H1 (cell line): ENCODE measurements around the gene KCNC1. TPM values are rescaled to one million over a fixed set of nuclear protein-coding genes. Genes with fewer than 3 reads are reported as not detected.

ENCODE experiments used
- BRCA1 ChIP-seq: IDR thresholded peaks from 2 replicates; pipeline ENCODE4 v1.6.1; 2012; ENCODE audit warnings: low read depth, low read length, improper control_type of control experiment
- EGR1 ChIP-seq: IDR thresholded peaks from 2 replicates; pipeline ENCODE4 v1.6.1; 2011; ENCODE audit warnings: low read depth, low read length, borderline replicate concordance
- EP300 ChIP-seq, 2 experiments: IDR thresholded peaks; 1 replicate in 1 of 2; 2 replicates in 1 of 2; pipeline ENCODE4 v1.6.1; 2011 to 2012; ENCODE audit warnings: low read depth in 2 of 2, low read length in 2 of 2, mild to moderate bottlenecking in 2 of 2, borderline replicate concordance in 1 of 2, inconsistent platforms in 1 of 2, moderate library complexity in 1 of 2
- EZH2 ChIP-seq: fragments of 200-600 bp; sonication (generic); IDR thresholded peaks from 2 replicates; pipeline ENCODE4 v1.7.1; 2012; ENCODE audit warnings: low read depth, mild to moderate bottlenecking, moderate library complexity, low read length, inconsistent platforms; ENCODE audit not compliant: severe bottlenecking
- FOSL1 ChIP-seq: IDR thresholded peaks from 2 replicates; pipeline ENCODE4 v1.6.1; 2011; ENCODE audit warnings: mild to moderate bottlenecking, low read depth, low read length, moderate library complexity; ENCODE audit not compliant: insufficient read depth
- GABPA ChIP-seq: IDR thresholded peaks from 2 replicates; pipeline ENCODE4 v1.6.1; 2011; ENCODE audit warnings: mild to moderate bottlenecking, low read length, moderate library complexity, borderline replicate concordance; ENCODE audit not compliant: insufficient read depth
- JUND ChIP-seq: IDR thresholded peaks from 2 replicates; pipeline ENCODE4 v1.6.1; 2011; ENCODE audit warnings: mild to moderate bottlenecking, improper control_type of control experiment, low read length
- NANOG ChIP-seq: IDR thresholded peaks from 2 replicates; pipeline ENCODE4 v1.6.1; 2011; ENCODE audit warnings: low read length, low read depth, mild to moderate bottlenecking, inconsistent platforms; ENCODE audit not compliant: insufficient read depth, poor library complexity, severe bottlenecking
- POLR2AphosphoS5 ChIP-seq: IDR thresholded peaks from 2 replicates; pipeline ENCODE4 v1.6.1; 2011; ENCODE audit warnings: low read depth, low read length
- RNF2 ChIP-seq: fragments of 200-900, 300-1000 bp; sonication (generic); IDR thresholded peaks from 2 replicates; pipeline ENCODE4 v1.7.1; 2016; ENCODE audit warnings: borderline replicate concordance, low read depth, mild to moderate bottlenecking, antibody characterized with exemption, low read length; ENCODE audit not compliant: poor library complexity, severe bottlenecking; ENCODE audit errors: missing control alignments
- RXRA ChIP-seq: IDR thresholded peaks from 2 replicates; pipeline ENCODE4 v1.6.1; 2011; ENCODE audit warnings: low read depth, mild to moderate bottlenecking, low read length, moderate library complexity; ENCODE audit not compliant: insufficient read depth
- SAP30 ChIP-seq: fragments of 300-600 bp; sonication (generic); IDR thresholded peaks from 2 replicates; pipeline ENCODE4 v1.7.1; 2012; ENCODE audit warnings: low read length, moderate library complexity, mild to moderate bottlenecking, inconsistent platforms; ENCODE audit not compliant: insufficient read depth, insufficient replicate concordance
- SIRT6 ChIP-seq: IDR thresholded peaks from one replicate; pipeline ENCODE4 v1.7.1; 2012; ENCODE audit warnings: low read length, inconsistent platforms
- SP1 ChIP-seq: IDR thresholded peaks from 2 replicates; pipeline ENCODE4 v1.6.1; 2011; ENCODE audit warnings: low read depth, low read length
- polyA plus RNA-seq, 7 experiments: library from polyadenylated mRNA; depleted of rRNA in 3 of 7; stranded (reverse) in 5 of 7; unstranded in 2 of 7; fragments of >200 nt in 5 of 7; fragments of 200-250 nt in 2 of 7; gene quantifications; 1 replicate in 5 of 7; 2 replicates in 1 of 7; 4 replicates in 1 of 7; pipeline versions ENCODE4 v1.2.1 to v1.2.3, GENCODE V29; 2011 to 2013; ENCODE audit warnings: missing spikeins in 2 of 7, mixed read lengths in 2 of 7
- total RNA-seq: library from RNA; stranded (reverse); fragmentation: NEBNext Ultra II Directional; extraction: Animal tissue kit (Norgen Biotek cat#: 25700); gene quantifications from 2 replicates; pipeline ENCODE4 v1.2.1, GENCODE V29; 2021
- TF ChIP-seq, protein P1 (sequence below): IDR thresholded peaks from 2 replicates; pipeline ENCODE4 v1.6.1; 2012; ENCODE audit warnings: inconsistent platforms

Gene KCNC1
- total and polyA plus RNA-seq, 2 of the 8 experiments (the other 6 are each of a cell fraction or from before 2014, with no cell fraction given) = 0.11 to 0.26 TPM

DNA sequence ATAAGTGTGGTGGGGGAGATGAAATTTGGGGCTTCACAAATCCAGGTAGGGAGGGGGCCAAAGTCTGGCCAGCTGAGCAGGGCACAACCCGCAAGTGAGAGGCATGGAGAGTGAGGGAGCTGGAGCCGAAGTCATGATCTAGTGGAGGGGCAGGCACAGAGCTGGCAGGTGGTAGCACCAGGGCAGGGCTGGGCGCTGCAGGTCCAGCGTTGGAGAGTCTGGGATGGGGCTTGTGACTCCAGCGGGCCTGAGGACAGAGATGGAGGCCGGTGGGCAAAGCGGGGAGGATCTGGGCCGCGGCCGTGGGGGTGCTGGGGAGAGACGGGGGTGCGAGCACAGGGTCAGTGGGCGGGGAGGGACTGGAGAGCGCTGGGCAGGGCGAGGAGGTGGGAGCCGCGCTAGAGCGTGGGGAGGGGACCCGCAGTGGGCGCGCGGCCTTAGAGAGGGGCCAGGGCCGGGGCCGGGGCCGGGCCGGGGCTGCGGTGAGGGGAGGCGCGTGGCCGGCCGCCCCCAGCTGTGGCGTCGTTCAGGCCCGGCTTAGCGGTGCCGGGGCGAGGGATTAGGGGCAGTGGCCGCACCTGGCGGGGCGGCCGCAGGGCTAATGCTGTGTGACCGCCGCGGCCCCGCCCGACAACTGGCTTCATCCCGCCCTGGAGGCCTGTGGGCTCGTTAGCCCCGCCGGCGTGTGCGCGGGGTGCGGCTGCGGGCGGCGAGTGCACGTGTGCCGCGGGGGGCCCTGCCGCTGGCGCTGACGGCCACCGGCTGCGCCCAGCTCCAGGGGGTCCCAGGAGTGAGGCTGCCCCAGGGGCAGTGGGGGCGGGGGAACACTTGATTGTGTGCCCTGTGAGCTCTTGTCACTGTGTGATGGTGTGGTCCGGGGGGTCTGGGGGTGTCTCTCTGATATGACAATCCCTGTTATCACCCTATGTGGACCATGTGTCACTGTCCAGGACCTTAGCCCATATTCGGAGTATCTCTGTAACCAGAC, 38.8 kb upstream of the KCNC1 start (continued):
- TF ChIP-seq SP1 (no peak), GABPA (no peak), NANOG (no peak), SIRT6 (no peak), FOSL1 (no peak), POLR2AphosphoS5 (no peak), SAP30 (no peak), RXRA (no peak), BRCA1 (no peak), EP300 (IDR thresholded peaks at IDR 0.05; ENCODE audit: borderline replicate concordance in 1 of 2, low read depth in 2 of 2, low read length in 2 of 2) (no peak), EGR1 (no peak), RNF2 (no peak), JUND (no peak), EZH2 (peak; percentile 27)
- TF ChIP-seq, protein P1, sequence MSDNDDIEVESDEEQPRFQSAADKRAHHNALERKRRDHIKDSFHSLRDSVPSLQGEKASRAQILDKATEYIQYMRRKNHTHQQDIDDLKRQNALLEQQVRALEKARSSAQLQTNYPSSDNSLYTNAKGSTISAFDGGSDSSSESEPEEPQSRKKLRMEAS = peak; percentile 25; the same call in 1 of the 2 replicates
